ENCODE data around the gene EML4.
"Not testable (repeated sequence)": the region's sequence is repeated elsewhere in the genome, so short reads cannot be mapped to it uniquely, and the experiment has no call there.

EML4 gene

GRCh38 chr2:42172020-42172419, 2.9 kb downstream of the EML4 start:
- DNase-seq, result no peak

- no peak for DNase-seq
These were observed 3.4 kb downstream of the EML4 start for GRCh38 chr2:42172566-42172965.

- not testable (repeated sequence) for DNase-seq
These were observed 4.3 kb downstream of the EML4 start for GRCh38 chr2:42173467-42173866.

DNA sequence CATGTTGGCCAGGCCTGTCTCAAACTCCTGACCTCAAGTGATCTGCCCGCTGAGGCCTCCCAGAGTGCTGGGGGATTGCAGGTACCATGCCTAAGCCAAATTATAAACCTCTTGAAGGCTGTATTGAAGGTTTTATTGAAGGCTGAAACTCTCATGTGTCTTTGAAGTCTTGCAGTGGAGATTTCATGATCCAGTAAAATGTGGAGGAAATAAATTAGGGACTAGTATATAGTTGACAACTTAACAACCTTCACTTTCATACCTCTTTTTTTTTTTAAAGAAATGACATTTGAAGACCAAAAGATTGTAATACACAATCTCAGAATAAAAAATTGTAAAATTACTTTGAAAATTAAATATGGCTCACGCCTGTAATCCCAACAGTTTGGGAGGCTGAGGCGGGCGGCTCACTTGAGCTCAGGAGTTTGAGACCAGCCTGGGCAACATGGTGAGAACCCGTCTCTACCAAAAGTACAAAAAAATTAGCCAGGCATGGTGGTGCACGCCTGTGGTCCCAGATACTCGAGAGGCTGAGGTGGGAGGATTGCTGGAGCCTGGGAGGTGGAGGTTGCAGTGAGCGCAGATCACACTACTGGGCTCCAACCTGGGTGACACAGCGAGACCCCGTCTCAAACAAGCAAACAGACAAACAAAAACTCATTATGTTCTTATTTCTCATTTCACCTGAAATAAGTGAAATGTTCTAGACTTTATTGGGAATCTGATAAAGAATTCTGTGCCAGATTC, 8.0 kb downstream of the EML4 start:
- DNase-seq, result no peak

GRCh38 chr2:42178335-42178734, 9.2 kb downstream of the EML4 start:
- DNase-seq, result no peak

- no peak for DNase-seq
These were observed 11.1 kb downstream of the EML4 start for GRCh38 chr2:42180300-42180699.

GRCh38 chr2:42182654-42183308, 13.6 kb downstream of the EML4 start:
- no peak for DNase-seq

GRCh38 chr2:42183775-42184174, 14.6 kb downstream of the EML4 start:
- no peak for DNase-seq

- DNase-seq, result no peak
These were observed 15.2 kb downstream of the EML4 start for GRCh38 chr2:42184346-42184745.

DNA sequence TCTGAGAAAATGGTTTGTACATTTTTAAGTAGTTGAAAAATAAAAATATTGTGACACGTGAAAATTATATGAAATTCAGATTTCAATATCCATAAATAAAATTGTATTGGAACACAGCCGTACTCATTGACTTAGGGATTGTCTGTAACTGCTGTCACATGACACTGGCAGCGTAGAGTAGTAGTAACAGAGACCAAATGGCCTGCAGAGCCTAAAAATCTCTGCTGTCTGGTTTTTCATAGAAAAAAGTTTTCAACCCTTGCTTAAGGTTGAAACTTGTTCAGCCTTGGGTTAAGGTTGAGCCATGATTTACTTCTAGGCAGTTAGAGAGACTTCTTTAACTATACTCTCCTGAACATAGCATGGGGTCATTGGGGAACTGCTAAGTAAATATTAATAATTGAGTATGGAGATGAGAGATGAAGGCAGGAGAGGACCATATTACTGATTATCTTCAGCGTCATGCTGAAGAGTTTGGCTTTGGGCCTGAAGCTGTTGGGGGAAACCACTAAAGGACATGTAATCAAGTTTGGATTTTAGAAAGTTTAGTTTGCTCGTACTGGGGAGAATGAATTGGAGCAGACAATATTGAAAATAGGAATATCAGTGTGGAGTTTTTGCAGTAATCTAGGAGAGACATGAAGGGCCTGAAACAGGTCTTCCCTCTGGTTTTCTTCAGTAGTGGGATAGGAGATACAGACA, 16.2 kb downstream of the EML4 start:
- no peak for DNase-seq

- no peak for DNase-seq
These were observed 17.2 kb downstream of the EML4 start for GRCh38 chr2:42186366-42186765.

GRCh38 chr2:42186945-42187632, 17.9 kb downstream of the EML4 start:
- DNase-seq, result no peak

GRCh38 chr2:42187886-42188285, 18.7 kb downstream of the EML4 start:
- no peak for DNase-seq

GRCh38 chr2:42189235-42189566, 20.0 kb downstream of the EML4 start:
- no peak for DNase-seq

DNA sequence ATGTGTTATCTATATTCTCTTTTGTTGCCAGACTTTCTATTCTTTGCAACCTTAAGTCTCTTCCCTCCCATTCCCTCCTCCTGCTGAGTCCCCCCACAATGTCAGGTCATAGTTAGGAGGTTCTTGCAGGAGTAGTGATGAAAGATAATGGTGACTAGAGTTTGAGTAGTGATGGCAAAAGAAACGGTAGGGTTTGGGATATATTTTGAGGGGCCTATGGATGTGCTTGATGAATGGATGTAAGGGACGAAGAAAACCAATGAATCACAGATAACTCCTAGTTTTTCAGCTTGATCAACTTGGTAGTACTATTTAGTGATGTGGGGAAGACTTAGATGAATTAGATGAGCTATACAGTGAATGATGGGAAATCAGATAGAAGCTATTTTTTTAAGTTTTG, 21.0 kb downstream of the EML4 start:
- no peak for DNase-seq

DNA sequence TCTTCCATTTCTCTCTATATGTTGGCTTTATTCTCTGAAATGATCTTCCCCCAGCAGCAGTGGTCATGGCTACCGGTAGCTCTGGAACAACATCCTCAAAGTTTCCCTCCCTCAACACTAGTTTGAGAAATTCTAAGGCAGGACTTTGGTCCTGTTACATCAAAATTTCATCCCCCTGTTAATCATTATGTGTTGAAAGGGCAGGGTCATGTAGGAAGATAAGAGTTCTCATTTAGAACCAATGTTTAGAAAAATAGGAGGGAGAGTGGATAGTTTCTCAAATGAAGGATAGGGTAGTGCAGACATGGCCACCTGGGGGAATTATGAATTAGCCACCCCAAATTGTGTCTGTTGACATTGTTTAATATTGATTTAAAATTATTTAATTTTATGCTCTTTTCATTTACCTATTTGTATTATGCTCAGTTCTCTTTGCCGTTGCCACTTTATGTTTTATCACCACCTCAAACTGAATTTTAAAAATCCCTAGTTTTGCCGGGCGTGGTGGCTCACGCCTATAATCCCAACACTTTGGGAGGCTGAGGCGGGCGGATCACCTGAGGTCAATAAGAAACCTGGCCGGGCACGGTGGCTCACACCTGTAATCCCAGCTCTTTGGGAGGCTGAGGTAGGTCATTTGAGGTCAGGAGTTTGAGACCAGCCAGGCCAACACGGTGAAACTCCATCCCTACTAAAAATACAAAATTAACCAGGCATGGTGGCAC, 22.3 kb downstream of the EML4 start:
- DNase-seq, result no peak

DNA sequence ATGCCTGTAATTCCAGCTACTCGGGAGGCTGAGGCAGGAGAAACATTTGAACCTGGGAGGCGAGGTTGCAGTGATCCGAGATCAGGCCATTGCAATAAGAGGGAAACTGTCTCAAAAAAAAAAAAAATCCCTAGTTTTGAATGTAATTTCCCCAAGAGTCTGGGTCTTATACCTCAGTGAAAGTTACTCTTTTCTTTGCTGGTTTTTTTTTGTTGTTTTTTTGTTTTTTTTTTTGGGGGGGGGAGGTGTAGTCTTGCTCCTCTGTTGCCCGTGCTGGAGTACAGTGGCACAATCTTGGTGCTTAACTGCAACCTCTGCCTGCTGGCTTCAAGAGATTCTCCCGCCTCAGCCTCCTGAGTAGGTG, 22.8 kb downstream of the EML4 start:
- DNase-seq, result no peak

GRCh38 chr2:42192652-42193566, 23.8 kb downstream of the EML4 start:
- DNase-seq, result no peak

- DNase-seq, result no peak
These were observed 24.6 kb downstream of the EML4 start for GRCh38 chr2:42193722-42194187.

- DNase-seq, result no peak
These were observed 25.3 kb downstream of the EML4 start for GRCh38 chr2:42194428-42194827.

- no peak for DNase-seq
These were observed 26.4 kb downstream of the EML4 start for GRCh38 chr2:42195559-42195958.

DNA sequence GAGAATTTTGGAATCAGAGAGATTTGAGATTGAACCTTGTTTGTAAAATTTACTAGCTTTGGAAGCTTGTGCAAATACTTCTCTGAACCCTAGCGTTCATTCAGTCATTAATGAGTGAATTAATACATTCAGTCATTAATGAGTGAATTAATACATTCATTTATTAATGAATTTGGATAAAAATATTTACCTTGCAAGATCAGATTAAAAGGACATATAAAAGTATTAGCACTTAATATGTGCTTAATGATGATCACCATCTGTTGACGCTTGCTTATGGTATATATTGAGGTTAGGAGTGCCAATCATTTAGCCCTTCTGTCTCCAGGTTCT, 26.9 kb downstream of the EML4 start:
- DNase-seq, result no peak
